ENCODE measurements around the gene IFI35.
A peak's percentile ranks its signal among the peaks of the same experiment; 100 is the strongest.
"Not testable (repeated sequence)": the region's sequence is repeated elsewhere in the genome, so short reads cannot be mapped to it uniquely, and the experiment has no call there.

Gene IFI35

DNA sequence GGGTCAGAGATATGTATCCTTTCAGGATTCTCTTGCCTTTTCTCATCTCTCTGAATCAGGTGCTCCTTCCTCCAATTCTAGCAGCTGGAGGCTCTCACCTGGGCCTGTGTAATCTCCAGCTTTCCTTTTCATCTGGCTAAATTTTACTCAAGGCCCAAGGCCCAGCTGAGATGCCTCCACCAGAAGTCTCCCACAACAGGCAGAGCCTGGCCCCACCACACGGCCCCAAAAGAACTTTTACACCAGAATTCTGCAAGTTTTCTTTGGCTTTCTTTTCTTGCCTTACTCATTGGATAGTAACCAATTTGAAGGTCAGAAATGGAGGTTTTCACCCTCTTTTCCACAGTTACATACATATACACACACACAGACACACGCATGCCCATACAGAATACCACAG is 33.1 kb downstream of the IFI35 start:
- TF ChIP-seq, protein P1, sequence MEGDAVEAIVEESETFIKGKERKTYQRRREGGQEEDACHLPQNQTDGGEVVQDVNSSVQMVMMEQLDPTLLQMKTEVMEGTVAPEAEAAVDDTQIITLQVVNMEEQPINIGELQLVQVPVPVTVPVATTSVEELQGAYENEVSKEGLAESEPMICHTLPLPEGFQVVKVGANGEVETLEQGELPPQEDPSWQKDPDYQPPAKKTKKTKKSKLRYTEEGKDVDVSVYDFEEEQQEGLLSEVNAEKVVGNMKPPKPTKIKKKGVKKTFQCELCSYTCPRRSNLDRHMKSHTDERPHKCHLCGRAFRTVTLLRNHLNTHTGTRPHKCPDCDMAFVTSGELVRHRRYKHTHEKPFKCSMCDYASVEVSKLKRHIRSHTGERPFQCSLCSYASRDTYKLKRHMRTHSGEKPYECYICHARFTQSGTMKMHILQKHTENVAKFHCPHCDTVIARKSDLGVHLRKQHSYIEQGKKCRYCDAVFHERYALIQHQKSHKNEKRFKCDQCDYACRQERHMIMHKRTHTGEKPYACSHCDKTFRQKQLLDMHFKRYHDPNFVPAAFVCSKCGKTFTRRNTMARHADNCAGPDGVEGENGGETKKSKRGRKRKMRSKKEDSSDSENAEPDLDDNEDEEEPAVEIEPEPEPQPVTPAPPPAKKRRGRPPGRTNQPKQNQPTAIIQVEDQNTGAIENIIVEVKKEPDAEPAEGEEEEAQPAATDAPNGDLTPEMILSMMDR (conservative IDR thresholded peaks at IDR 0.05; ENCODE audit: low read length): no peak
- no peak for DNase-seq (ENCODE audit: low read depth)
- H3K4me3 ChIP-seq (ENCODE audit: low read length): no peak overlapping the region

DNA sequence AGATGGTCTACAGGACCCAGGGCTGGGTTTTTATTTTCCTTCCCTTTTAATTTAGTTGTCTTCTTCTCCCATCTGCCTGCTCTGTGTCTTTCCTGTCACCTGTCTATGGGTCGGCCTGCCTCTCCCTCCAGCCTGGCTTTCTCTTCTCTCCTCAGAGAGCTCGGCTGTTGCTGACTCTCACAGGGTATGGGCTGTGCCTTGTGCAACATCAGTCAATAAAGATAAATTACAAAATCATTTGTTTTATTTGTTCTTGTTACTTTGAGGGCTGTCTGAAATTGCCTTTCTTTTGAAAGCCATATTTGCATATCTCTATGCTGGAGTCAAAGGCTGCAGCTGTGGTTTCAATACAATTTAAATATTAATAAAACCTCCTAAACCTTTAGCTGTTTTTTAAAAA is 34.1 kb downstream of the IFI35 start:
- H3K4me3 ChIP-seq (ENCODE audit: low read length): no peak overlapping the region
- TF ChIP-seq, protein P1 (conservative IDR thresholded peaks at IDR 0.05; ENCODE audit: low read length): no peak

DNA sequence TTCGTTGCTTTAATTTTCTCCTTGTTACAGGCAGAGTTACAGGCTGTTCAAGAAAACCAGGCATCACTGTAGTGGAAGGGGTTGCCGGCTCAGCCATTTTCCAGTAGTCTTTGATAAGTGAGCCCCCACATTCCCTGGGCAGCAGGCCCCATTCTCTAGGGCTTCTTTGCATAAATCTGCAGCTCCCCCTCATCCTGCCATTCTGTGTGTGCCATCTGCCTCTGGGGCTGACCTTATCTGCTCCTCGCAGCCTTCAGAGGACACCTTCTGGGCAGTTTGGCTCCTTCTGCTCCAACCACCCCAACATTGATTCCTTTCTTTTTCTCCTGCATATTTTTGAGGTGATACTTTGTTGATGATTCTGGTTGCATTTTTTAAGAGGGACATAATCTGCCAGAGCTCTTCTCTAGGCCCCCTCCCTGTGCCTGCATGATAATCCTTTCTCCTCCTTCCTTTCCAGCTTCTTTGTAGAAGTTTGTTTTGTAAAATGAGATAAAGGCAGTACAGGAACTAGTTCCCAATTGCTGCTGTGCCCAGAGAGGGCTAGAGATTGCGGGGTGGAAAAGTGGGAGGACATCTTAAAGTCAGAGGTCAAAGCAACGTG is 35.5 kb downstream of the IFI35 start:
- peak; percentile 8 for DNase-seq (ENCODE audit: low read depth)
- TF ChIP-seq, protein P1 (conservative IDR thresholded peaks at IDR 0.05; ENCODE audit: low read length): no peak
- no peak overlapping the region for H3K4me3 ChIP-seq (ENCODE audit: low read length)

More for the DNA sequence above, 34.1 kb downstream of the IFI35 start:
- DNase-seq (ENCODE audit: low read depth): no peak

DNA sequence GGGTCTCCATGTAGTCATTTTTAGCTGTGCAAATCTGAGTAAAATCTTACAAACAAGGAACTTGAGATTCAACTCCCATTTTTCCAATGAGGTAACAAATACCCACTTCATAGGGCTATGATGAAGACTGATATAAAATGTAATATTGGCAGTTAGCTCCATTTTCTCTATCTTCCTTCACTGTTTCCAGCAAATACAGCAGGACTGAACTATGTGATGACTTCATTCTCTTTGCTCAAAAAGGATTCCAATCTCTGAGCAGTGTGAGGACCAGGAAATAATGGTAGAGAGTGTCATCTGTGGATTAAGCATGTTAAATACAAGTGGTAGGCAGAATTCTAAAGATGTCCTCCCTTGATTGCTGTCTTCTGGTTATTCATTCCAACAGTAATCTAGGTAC is 36.7 kb downstream of the IFI35 start:
- H3K4me3 ChIP-seq (ENCODE audit: low read length): no peak overlapping the region
- TF ChIP-seq, protein P1 (conservative IDR thresholded peaks at IDR 0.05; ENCODE audit: low read length): no peak
- DNase-seq (ENCODE audit: low read depth): peak; percentile 21

DNA sequence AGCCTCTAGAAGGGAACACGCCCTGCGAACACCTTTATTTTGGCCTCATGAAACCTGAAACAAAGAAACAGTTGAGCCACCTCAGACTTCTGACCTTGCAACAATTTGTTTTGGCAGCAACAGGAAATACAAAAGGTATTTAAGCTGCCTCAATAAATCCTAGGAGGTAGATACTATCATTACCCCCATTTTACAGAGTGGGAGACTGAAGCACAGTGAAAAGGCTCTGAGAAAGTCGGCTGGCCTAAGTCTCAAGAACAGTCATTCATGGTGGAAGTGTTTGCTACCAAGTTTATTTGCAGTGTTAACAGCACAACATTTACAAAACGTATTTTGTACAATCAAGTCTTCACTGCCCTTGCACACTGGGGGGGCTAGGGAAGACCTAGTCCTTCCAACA is 37.4 kb downstream of the IFI35 start:
- no peak overlapping the region for H3K4me3 ChIP-seq (ENCODE audit: low read length)
- TF ChIP-seq, protein P1 (conservative IDR thresholded peaks at IDR 0.05; ENCODE audit: low read length): no peak
- DNase-seq (ENCODE audit: low read depth): no peak

DNA sequence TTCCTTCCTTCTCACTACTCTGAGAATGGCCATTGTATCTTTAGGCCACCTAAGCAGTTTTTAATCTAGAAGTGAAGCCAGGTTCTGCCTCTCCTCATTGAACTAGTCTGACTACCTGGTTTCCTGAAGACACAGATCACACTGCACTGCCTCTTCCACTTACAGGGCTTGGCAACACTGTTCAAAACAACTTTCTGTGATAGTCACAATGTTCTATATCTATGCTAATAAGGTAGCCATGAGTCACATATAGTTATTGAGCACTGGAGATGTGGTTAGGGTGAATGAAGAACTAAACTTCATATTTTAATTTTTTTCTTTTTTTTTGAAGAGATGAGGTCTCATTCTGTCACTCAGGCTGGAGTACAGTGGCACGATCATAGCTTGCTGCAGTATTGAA is 45.4 kb downstream of the IFI35 start:
- TF ChIP-seq, protein P1 (conservative IDR thresholded peaks at IDR 0.05; ENCODE audit: low read length): no peak
- H3K4me3 ChIP-seq (ENCODE audit: low read length): no peak overlapping the region
- no peak for DNase-seq (ENCODE audit: low read depth)

DNA sequence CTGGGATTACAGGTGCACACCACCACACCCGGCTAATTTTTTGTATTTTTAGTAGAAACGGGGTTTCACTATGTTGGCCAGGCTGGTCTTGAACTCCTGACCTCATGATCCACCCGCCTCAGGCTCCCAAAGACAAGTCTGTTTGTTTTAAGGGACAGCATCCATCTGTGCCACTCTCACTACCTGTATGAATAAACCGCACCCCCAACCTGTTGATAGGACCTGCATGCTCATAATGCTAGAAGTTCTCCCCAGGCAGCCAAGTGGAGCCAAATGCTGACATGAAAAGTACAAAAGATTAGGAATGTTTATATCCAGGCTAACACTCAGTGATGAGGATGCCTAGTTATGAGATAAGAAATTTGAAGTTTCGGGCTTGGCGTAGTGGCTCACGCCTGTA is 46.4 kb downstream of the IFI35 start:
- not testable (repeated sequence) for H3K4me3 ChIP-seq (ENCODE audit: low read length); DNase-seq (ENCODE audit: low read depth)

DNA sequence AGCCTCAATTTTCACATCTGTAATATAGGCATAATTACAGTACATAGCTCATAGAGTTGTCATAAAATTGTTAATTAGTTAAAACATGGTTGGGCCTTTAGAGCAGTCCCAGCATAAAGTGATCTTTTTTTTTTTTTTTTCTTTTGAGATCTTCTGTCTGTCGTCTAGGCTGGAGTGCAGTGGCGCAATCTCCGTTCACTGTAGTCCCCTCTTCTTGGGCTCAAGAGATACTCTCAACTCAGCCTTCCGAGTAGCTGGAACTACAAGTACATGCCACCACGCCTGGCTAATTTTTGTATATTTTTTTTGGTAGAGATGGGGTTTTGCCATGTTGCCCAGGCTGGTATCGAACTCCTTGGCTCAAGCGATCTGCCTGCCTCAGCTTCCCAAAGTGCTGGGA is 49.5 kb downstream of the IFI35 start:
- no peak for DNase-seq (ENCODE audit: low read depth)
- H3K4me3 ChIP-seq (ENCODE audit: low read length): no peak overlapping the region
- TF ChIP-seq, protein P1 (conservative IDR thresholded peaks at IDR 0.05; ENCODE audit: low read length): no peak

All from AG10803 (cell line).